Ascending aorta (tissue), 2 donors: Measurements from ENCODE around the gene SF1. TPM values are rescaled to one million over a fixed set of nuclear protein-coding genes. Genes with fewer than 3 reads are reported as not detected.

ENCODE experiments used
- DNase-seq, 2 donors: peaks; one replicate each; pipeline ENCODE4 v3.0.0-alpha.2; 2019; ENCODE audit warnings: low spot score in 2 of 2
- H3K27ac ChIP-seq, 2 donors: fragments of 200-600 bp; sonication (generic); one replicate each; pipeline ENCODE4 v1.5.1; 2016 to 2017; ENCODE audit warnings: mild to moderate bottlenecking in 1 of 2
- H3K27me3 ChIP-seq: fragments of 200-600 bp; sonication (generic); one replicate; pipeline ENCODE4 v1.5.1; 2017
- H3K36me3 ChIP-seq, 2 donors: fragments of 200-600 bp; sonication (generic); one replicate each; pipeline ENCODE4 v1.5.1; 2016
- H3K4me1 ChIP-seq, 2 donors: fragments of 200-600 bp; sonication (generic); one replicate each; pipeline ENCODE4 v1.5.1; 2016 to 2017; ENCODE audit warnings: mild to moderate bottlenecking in 1 of 2
- H3K4me3 ChIP-seq, 2 donors: fragments of 200-600 bp; sonication (generic); one replicate each; pipeline ENCODE4 v1.5.1; 2016 to 2017; ENCODE audit warnings: mild to moderate bottlenecking in 1 of 2
- H3K9me3 ChIP-seq, 2 donors: fragments of 200-600 bp; sonication (generic); one replicate each; pipeline ENCODE4 v1.5.1; 2016
- CTCF ChIP-seq, 3 experiments: fragments of 200-600 bp in 2 of 3; fragments of 450-650 bp in 1 of 3; sonication (generic) in 2 of 3; IDR thresholded peaks; one replicate each; pipeline ENCODE4 v1.5.1; 2016 to 2019; ENCODE audit warnings: antibody characterized with exemption in 3 of 3, mild to moderate bottlenecking in 1 of 3, moderate library complexity in 1 of 3
- intact Hi-C: fragments of 100-400 bp; cut with DNase I; formaldehyde crosslinking; loops from one replicate; pipeline ENCODE4 v1.15.1; 2023
- total RNA-seq: library from RNA; depleted of rRNA; stranded (reverse); fragments of >200 nt; gene quantifications from one replicate; pipeline ENCODE4 v1.1.0, GENCODE V29; 2016

The SF1 gene
- total RNA-seq, 1 donor from 2014 or later = 332 TPM

DNA sequence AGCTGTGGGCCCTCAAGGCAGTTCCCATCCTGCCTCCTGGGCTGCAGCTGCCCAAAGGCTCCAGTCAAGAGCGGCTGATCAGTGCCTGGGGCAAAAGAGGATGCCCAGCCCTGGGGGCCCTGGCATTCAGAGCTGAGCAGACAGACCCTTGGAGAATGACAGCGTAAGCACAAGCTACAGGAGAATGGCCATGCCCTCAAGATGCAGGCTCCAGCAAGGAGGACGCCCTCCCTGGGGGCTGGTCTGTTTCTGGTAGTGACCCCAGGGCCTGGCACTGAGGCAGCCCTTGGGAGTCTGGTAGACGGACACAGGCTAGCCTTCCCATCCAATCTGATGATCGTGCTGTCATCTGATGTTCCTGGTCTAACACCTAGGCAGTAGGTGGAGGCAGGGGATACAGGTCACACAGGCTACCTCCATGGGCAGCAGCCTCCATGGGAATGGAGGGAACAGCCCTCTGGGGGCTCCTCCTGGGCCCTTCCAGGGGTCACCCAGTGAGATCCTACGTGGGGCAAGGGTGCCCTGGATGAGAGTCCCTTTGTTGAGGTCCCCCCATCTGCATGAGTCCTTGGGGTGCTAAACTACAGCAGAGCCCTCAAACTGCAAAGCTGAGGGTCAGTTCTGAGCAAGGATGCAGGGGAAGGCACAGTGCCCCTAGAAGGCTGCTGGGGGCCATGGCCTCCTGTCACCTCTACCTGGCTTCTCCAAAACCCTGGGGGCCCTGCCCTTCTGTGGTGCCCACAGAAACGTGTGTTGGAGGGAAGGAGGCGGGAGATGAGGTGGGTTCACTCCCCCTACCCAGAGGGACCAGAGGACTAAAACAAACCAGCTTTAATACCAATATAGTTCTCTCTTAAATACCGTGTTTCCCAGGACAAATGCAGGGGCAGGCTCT is 10.2 kb upstream of the SF1 start:
- peak in 1 of 2 donors; percentile 45 for DNase-seq
- TF ChIP-seq CTCF (IDR thresholded peaks at IDR 0.05) = no peak
- Histone ChIP-seq H3K27ac (no peak overlapping the region), H3K27me3 (no peaks in the 10 kb centered on the region), H3K4me1 (no peaks in the 10 kb centered on the region), H3K4me3 (no peak overlapping the region), H3K36me3 (peaks cover 17 to 34% of the 10 kb centered on the region in 2 donors), H3K9me3 (no peaks in the 10 kb centered on the region)
- intact Hi-C loops = no loop called here

DNA sequence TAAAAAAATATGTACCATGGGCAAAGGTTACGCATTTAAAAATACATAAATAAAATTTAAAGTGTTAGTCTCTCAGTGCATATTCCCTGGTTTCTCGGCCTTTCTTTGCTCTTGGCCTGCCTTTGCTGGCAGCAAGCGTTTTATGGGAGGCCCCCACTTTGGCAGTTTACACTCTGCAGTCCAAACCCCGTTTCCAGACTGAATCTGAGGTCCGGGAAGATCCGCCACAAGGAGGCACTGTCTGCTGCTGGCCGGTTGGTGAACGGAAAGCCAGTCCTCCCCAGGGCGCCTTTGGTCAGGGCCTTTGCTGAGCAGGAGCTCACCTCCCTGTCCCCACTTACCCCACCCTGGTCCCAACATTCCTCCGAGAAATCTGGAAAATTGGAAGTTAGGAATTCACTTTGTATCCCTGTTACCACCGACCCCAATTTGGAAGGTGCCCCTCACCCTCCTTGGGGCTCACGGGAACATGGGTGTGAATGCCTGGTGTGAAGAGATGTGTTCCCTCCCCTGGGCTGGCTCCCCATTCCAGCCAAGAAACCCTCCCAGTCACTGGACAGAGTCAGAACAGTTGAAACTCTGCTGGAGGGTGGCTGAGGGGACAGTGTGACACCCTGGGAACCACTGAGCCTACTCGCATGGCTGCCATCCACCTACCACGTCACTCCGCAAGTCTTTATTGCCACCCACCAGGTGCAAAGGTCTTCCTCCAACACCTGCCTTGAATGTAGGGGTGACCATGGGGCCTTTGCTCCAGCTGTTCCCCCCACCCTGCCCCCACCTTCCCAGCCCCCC is 9.4 kb upstream of the SF1 start:
- DNase-seq = peak in 1 of 2 donors; percentile 71
- peak; percentile 43 to 60 (median 45) for TF ChIP-seq CTCF (IDR thresholded peaks at IDR 0.05)
- Histone ChIP-seq H3K27me3 (no peaks in the 10 kb centered on the region), H3K4me1 (no peaks in the 10 kb centered on the region), H3K36me3 (peaks cover 17 to 34% of the 10 kb centered on the region in 2 donors), H3K27ac (no peak overlapping the region), H3K4me3 (no peak overlapping the region), H3K9me3 (no peaks in the 10 kb centered on the region)
- intact Hi-C loops = no loop called here

- H3K27me3 ChIP-seq = no peaks in the 10 kb centered on the region
- DNase-seq = peak in 1 of 2 donors; percentile 46
- no peaks in the 10 kb centered on the region for H3K9me3 ChIP-seq
- intact Hi-C loops = no loop called here
- peaks cover 14 to 30% of the 10 kb centered on the region in 2 donors for H3K36me3 ChIP-seq
- no peaks in the 10 kb centered on the region for H3K4me1 ChIP-seq
- H3K4me3 ChIP-seq = no peak overlapping the region
- no peak for TF ChIP-seq CTCF (IDR thresholded peaks at IDR 0.05)
- no peak overlapping the region for H3K27ac ChIP-seq
These were observed 8.0 kb upstream of the SF1 start for GRCh38 chr11:64786308-64786707.

GRCh38 chr11:64784813-64785581 is 6.7 kb upstream of the SF1 start:
- Histone ChIP-seq H3K9me3 (no peaks in the 10 kb centered on the region), H3K4me1 (no peaks in the 10 kb centered on the region), H3K27me3 (no peaks in the 10 kb centered on the region), H3K36me3 (peaks cover 13 to 18% of the 10 kb centered on the region in 2 donors), H3K4me3 (no peak overlapping the region), H3K27ac (no peak overlapping the region)
- no peak for TF ChIP-seq CTCF (IDR thresholded peaks at IDR 0.05)
- DNase-seq = peak in 1 of 2 donors; percentile 4
- intact Hi-C loops = no loop called here

DNA sequence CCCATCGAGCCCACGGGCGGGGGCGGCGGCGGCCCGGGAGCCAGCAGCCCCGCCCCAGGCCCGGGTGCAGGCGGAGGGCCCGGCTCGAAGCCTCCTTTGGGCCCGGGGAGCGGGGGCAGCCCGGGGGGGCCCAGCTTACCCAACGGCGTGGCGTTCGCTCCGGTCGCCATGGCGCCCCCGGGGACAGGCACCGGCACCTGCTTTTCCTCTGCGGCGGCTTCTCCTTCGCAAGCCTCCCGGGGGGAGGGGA is 194 bp downstream of the SF1 start:
- TF ChIP-seq CTCF (IDR thresholded peaks at IDR 0.05) = no peak
- H3K27ac ChIP-seq = peak overlapping the region; percentile 99 to 100
- DNase-seq = no peak
- H3K36me3 ChIP-seq = peaks cover 35 to 40% of the 10 kb centered on the region in 2 donors
- H3K4me1 ChIP-seq = peaks cover 17 to 39% of the 10 kb centered on the region in 2 donors
- intact Hi-C loops = loop anchor here (1.0 to 2.0 kb wide), 2 partner anchors 32 to 33 kb away; partner anchors contain the start of gene MEN1
- H3K4me3 ChIP-seq = peak overlapping the region; percentile 85 to 95
- no peaks in the 10 kb centered on the region for H3K27me3 ChIP-seq
- no peaks in the 10 kb centered on the region for H3K9me3 ChIP-seq
